WTC11 (cell line): Measurements from ENCODE around the gene ATAD2B. TPM values are rescaled to one million over a fixed set of nuclear protein-coding genes. Genes with fewer than 3 reads are reported as not detected.

Experiments used
- ATAC-seq: fragments of 200-7000 bp; cut with Tn5 transposase; 2 replicates; pipeline ENCODE4 v1.10.0; 2021; ENCODE audit warnings: mild to moderate bottlenecking, moderate library complexity
- CTCF ChIA-PET: fragments of 300-600 bp; sonication (Branson Sonifier 250); formaldehyde crosslinking; loops from one replicate; lab custom pipeline; 2021; ENCODE audit warnings: antibody characterized with exemption; lab: Charles Lee
- POLR2A ChIA-PET: fragments of 350-600 bp; sonication (Branson Sonifier 250); formaldehyde crosslinking; loops from one replicate; lab custom pipeline; 2021; ENCODE audit warnings: antibody characterized with exemption; lab: Charles Lee
- DNase-seq: peaks from one replicate; pipeline ENCODE4 v3.0.0; 2021; ENCODE audit warnings: low spot score
- H3K27ac Mint-ChIP-seq: 2 replicates; pipeline ENCODE4 v1.8.0; 2021; ENCODE audit warnings: mixed read lengths
- H3K27me3 Mint-ChIP-seq: 2 replicates; pipeline ENCODE4 v1.8.0; 2021; ENCODE audit warnings: low read depth, mild to moderate bottlenecking, moderate library complexity, mixed read lengths
- H3K36me3 Mint-ChIP-seq: 2 replicates; pipeline ENCODE4 v1.8.0; 2021; ENCODE audit warnings: mixed read lengths
- H3K4me1 Mint-ChIP-seq: 2 replicates; pipeline ENCODE4 v1.8.0; 2022; ENCODE audit warnings: mixed read lengths
- H3K4me3 Mint-ChIP-seq: 2 replicates; pipeline ENCODE4 v1.8.0; 2021; ENCODE audit warnings: mild to moderate bottlenecking, moderate library complexity, mixed read lengths
- H3K9me3 Mint-ChIP-seq: 2 replicates; pipeline ENCODE4 v1.8.0; 2021; ENCODE audit warnings: mixed read lengths
- ARID4B ChIP-seq: sonication (generic); formaldehyde crosslinking; IDR thresholded peaks from 2 replicates; pipeline ENCODE4 v1.8.0; 2023; ENCODE audit warnings: missing genetic modification reagents, mild to moderate bottlenecking, borderline replicate concordance
- CBFB ChIP-seq: sonication (generic); formaldehyde crosslinking; IDR thresholded peaks from 2 replicates; pipeline ENCODE4 v1.8.1; 2022; ENCODE audit warnings: mild to moderate bottlenecking, low read depth, missing genetic modification reagents
- CTCF ChIP-seq: fragments of 200-600 bp; IDR thresholded peaks from 2 replicates; pipeline ENCODE4 v1.8.0; 2022; ENCODE audit warnings: antibody characterized with exemption
- GTF2I ChIP-seq: fragments of 250-450 bp; sonication (Bioruptor Pico); conservative IDR thresholded peaks from 2 replicates; pipeline ENCODE4 v1.4.0; 2021; ENCODE audit warnings: mild to moderate bottlenecking
- MLX ChIP-seq: sonication (generic); formaldehyde crosslinking; IDR thresholded peaks from 2 replicates; pipeline ENCODE4 v1.8.1; 2023; ENCODE audit warnings: mild to moderate bottlenecking, missing genetic modification reagents, moderate library complexity
- MXD4 ChIP-seq: fragments of 250-450 bp; sonication (Bioruptor Pico); IDR thresholded peaks from 2 replicates; pipeline ENCODE4 v1.8.0; 2021; ENCODE audit warnings: mild to moderate bottlenecking, moderate library complexity, borderline replicate concordance
- ZBTB21 ChIP-seq: sonication (generic); formaldehyde crosslinking; IDR thresholded peaks from 2 replicates; pipeline ENCODE4 v1.8.1; 2023; ENCODE audit warnings: mild to moderate bottlenecking, missing genetic modification reagents, borderline replicate concordance
- ZMAT4 ChIP-seq: fragments of 250-450 bp; sonication (Bioruptor Pico); IDR thresholded peaks from 2 replicates; pipeline ENCODE4 v1.9.0; 2021; ENCODE audit warnings: mild to moderate bottlenecking
- ZNF138 ChIP-seq: sonication (generic); formaldehyde crosslinking; conservative IDR thresholded peaks from 2 replicates; pipeline ENCODE4 v1.8.1; 2022; ENCODE audit warnings: mild to moderate bottlenecking, moderate library complexity, missing genetic modification reagents
- ZNF671 ChIP-seq: fragments of 250-450 bp; sonication (Bioruptor Pico); IDR thresholded peaks from 2 replicates; pipeline ENCODE4 v1.8.0; 2021; ENCODE audit warnings: mild to moderate bottlenecking
- total RNA-seq: library from RNA; stranded (reverse); gene quantifications from 3 replicates; pipeline ENCODE4 v1.2.3, GENCODE V29; 2021
- TF ChIP-seq, protein P1 (sequence below): sonication (generic); formaldehyde crosslinking; IDR thresholded peaks from 2 replicates; pipeline ENCODE4 v1.8.0; 2023; ENCODE audit warnings: mild to moderate bottlenecking, missing genetic modification reagents
- TF ChIP-seq, protein P2 (sequence below): sonication (generic); formaldehyde crosslinking; IDR thresholded peaks from 2 replicates; pipeline ENCODE4 v1.8.1; 2022; ENCODE audit warnings: mild to moderate bottlenecking, moderate library complexity, missing genetic modification reagents
- TF ChIP-seq, protein P3 (sequence below): sonication (generic); formaldehyde crosslinking; IDR thresholded peaks from 2 replicates; pipeline ENCODE4 v1.8.1; 2022; ENCODE audit warnings: mild to moderate bottlenecking, missing genetic modification reagents, moderate library complexity, borderline replicate concordance
- TF ChIP-seq, protein P4 (sequence below): sonication (generic); formaldehyde crosslinking; conservative IDR thresholded peaks from 2 replicates; pipeline ENCODE4 v1.8.1; 2022; ENCODE audit warnings: mild to moderate bottlenecking, missing genetic modification reagents
- TF ChIP-seq, protein P5 (sequence below): sonication (generic); formaldehyde crosslinking; IDR thresholded peaks from 2 replicates; pipeline ENCODE4 v1.8.1; 2023; ENCODE audit warnings: mild to moderate bottlenecking, moderate library complexity, missing genetic modification reagents

Gene ATAD2B
- total RNA-seq, 1 experiment from 2014 or later, result 21.5 TPM

DNA sequence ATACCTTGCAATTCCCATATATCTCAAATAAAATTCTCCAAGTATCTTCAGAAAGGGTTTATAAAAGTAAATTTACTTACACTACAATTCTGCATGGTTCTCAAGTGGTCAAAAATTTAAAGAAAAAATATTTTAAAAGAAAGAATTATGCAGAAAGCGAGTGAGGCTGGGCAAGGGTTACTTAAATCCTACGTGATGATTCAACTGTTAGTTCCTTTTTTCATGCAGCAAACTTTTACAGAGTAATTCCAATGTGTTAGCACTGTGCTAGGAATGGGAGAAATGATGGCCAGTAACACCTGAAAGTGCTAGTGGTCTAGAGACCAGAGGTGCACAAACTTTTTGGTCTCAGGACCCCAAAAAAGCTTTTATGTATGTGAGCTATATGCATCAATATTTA, 133.4 kb downstream of the ATAD2B start:
- no peaks in the 10 kb centered on the region for H3K4me1 Mint-ChIP-seq
- ATAC-seq (no peak), DNase-seq (no peak)
- H3K27ac Mint-ChIP-seq, result no peak overlapping the region
- H3K9me3 Mint-ChIP-seq, result no peaks in the 10 kb centered on the region
- H3K27me3 Mint-ChIP-seq, result no peaks in the 10 kb centered on the region
- TF ChIP-seq CTCF (no peak), GTF2I (no peak), ZBTB21 (CRISPR knock-in tag) (no peak), ZNF671 (no peak), ZMAT4 (CRISPR knock-in tag) (no peak), ARID4B (CRISPR knock-in tag) (no peak), ZNF138 (CRISPR knock-in tag) (no peak), MXD4 (no peak), MLX (CRISPR knock-in tag) (no peak), CBFB (CRISPR knock-in tag) (no peak)
- TF ChIP-seq, protein P1, sequence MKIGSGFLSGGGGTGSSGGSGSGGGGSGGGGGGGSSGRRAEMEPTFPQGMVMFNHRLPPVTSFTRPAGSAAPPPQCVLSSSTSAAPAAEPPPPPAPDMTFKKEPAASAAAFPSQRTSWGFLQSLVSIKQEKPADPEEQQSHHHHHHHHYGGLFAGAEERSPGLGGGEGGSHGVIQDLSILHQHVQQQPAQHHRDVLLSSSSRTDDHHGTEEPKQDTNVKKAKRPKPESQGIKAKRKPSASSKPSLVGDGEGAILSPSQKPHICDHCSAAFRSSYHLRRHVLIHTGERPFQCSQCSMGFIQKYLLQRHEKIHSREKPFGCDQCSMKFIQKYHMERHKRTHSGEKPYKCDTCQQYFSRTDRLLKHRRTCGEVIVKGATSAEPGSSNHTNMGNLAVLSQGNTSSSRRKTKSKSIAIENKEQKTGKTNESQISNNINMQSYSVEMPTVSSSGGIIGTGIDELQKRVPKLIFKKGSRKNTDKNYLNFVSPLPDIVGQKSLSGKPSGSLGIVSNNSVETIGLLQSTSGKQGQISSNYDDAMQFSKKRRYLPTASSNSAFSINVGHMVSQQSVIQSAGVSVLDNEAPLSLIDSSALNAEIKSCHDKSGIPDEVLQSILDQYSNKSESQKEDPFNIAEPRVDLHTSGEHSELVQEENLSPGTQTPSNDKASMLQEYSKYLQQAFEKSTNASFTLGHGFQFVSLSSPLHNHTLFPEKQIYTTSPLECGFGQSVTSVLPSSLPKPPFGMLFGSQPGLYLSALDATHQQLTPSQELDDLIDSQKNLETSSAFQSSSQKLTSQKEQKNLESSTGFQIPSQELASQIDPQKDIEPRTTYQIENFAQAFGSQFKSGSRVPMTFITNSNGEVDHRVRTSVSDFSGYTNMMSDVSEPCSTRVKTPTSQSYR (CRISPR knock-in tag), result no peak
- TF ChIP-seq, protein P2, sequence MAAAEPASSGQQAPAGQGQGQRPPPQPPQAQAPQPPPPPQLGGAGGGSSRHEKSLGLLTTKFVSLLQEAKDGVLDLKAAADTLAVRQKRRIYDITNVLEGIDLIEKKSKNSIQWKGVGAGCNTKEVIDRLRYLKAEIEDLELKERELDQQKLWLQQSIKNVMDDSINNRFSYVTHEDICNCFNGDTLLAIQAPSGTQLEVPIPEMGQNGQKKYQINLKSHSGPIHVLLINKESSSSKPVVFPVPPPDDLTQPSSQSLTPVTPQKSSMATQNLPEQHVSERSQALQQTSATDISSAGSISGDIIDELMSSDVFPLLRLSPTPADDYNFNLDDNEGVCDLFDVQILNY, result no peak
- TF ChIP-seq, protein P3, sequence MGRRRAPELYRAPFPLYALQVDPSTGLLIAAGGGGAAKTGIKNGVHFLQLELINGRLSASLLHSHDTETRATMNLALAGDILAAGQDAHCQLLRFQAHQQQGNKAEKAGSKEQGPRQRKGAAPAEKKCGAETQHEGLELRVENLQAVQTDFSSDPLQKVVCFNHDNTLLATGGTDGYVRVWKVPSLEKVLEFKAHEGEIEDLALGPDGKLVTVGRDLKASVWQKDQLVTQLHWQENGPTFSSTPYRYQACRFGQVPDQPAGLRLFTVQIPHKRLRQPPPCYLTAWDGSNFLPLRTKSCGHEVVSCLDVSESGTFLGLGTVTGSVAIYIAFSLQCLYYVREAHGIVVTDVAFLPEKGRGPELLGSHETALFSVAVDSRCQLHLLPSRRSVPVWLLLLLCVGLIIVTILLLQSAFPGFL, result no peak
- TF ChIP-seq, protein P4, sequence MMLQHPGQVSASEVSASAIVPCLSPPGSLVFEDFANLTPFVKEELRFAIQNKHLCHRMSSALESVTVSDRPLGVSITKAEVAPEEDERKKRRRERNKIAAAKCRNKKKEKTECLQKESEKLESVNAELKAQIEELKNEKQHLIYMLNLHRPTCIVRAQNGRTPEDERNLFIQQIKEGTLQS (CRISPR knock-in tag), result no peak
- TF ChIP-seq, protein P5, sequence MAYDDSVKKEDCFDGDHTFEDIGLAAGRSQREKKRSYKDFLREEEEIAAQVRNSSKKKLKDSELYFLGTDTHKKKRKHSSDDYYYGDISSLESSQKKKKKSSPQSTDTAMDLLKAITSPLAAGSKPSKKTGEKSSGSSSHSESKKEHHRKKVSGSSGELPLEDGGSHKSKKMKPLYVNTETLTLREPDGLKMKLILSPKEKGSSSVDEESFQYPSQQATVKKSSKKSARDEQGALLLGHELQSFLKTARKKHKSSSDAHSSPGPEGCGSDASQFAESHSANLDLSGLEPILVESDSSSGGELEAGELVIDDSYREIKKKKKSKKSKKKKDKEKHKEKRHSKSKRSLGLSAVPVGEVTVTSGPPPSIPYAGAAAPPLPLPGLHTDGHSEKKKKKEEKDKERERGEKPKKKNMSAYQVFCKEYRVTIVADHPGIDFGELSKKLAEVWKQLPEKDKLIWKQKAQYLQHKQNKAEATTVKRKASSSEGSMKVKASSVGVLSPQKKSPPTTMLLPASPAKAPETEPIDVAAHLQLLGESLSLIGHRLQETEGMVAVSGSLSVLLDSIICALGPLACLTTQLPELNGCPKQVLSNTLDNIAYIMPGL (CRISPR knock-in tag), result no peak
- no peaks in the 10 kb centered on the region for H3K36me3 Mint-ChIP-seq
- CTCF ChIA-PET, result no interaction called here
- no peak overlapping the region for H3K4me3 Mint-ChIP-seq
- POLR2A ChIA-PET, result no interaction called here
